Measurements from ENCODE around the gene SF3A1. TPM values are rescaled to one million over a fixed set of nuclear protein-coding genes. Genes with fewer than 3 reads are reported as not detected.

Gene SF3A1
- total and polyA plus RNA-seq, 2 of the 8 experiments (the other 6 are each of a cell fraction or from before 2014, with no cell fraction given), result 27.8 to 285 TPM

GRCh38 chr22:30333707-30334087 lies 23.0 kb downstream of the SF3A1 start:
- Histone ChIP-seq H4K8ac (ENCODE audit: extremely low read depth, insufficient read depth, low read length) (no peak overlapping the region), H3K27ac (ENCODE audit: low read depth, low read length) (no peak overlapping the region), H2BK120ac (replicated peaks; ENCODE audit: low read depth, low read length) (no peak overlapping the region), H3K9ac (replicated peaks in 1 of 4; ENCODE audit: extremely low read depth in 1 of 4, low read depth in 3 of 4, low read length in 3 of 4) (no peak overlapping the region), H4K91ac (replicated peaks; ENCODE audit: insufficient read length, low read length) (no peak overlapping the region), H2AFZ (ENCODE audit: low read length) (no peak overlapping the region), H3K23me2 (ENCODE audit: low read depth, low read length) (no peaks in the 10 kb centered on the region), H3K4me1 (replicated peaks in 1 of 4; ENCODE audit: control insufficient read depth in 3 of 4, insufficient read depth in 4 of 4, low read length in 3 of 4) (no peaks in the 10 kb centered on the region), H4K20me1 (replicated peaks in 1 of 2; ENCODE audit: control insufficient read depth in 1 of 2, insufficient read depth in 2 of 2, low read length in 2 of 2) (peaks cover 0 to 10% of the 10 kb centered on the region in 2 experiments), H3K4me2 (ENCODE audit: insufficient read depth in 1 of 2, low read depth in 2 of 2, low read length in 2 of 2) (no peak overlapping the region), H2BK12ac (ENCODE audit: low read depth, low read length) (no peak overlapping the region), H3K4ac (replicated peaks; ENCODE audit: insufficient read length, low read depth, low read length) (no peak overlapping the region), H3K36me3 (ENCODE audit: control insufficient read depth in 2 of 4, insufficient read depth in 4 of 4, low read length in 3 of 4) (peaks cover 32 to 72% (median 60%) of the 10 kb centered on the region in 4 experiments), H3K4me3 (ENCODE audit: extremely low read depth in 1 of 4, insufficient read depth in 2 of 4, low read depth in 3 of 4, low read length in 4 of 4) (no peak overlapping the region), H3K56ac (replicated peaks; ENCODE audit: insufficient read length, low read depth, low read length) (no peak overlapping the region), H3K9me3 (ENCODE audit: insufficient read depth in 2 of 2, low read depth in 1 of 2, low read length in 1 of 2) (no peaks in the 10 kb centered on the region), H3K79me2 (ENCODE audit: control insufficient read depth in 1 of 2, insufficient read depth in 2 of 2, low read length in 2 of 2) (no peaks in the 10 kb centered on the region), H3K79me1 (ENCODE audit: low read depth, low read length) (no peaks in the 10 kb centered on the region; the same call in 1 of the 2 replicates), H3K27me3 (replicated peaks in 1 of 4; ENCODE audit: control insufficient read depth in 3 of 4, extremely low read depth in 1 of 4, insufficient read depth in 3 of 4, low read length in 3 of 4) (no peaks in the 10 kb centered on the region), H3K18ac (ENCODE audit: extremely low read depth, low read length) (no peak overlapping the region), H3K23ac (ENCODE audit: insufficient read length) (no peak overlapping the region), H2BK5ac (ENCODE audit: low read depth, low read length) (no peak overlapping the region), H3K14ac (ENCODE audit: insufficient read length) (no peak overlapping the region), H2BK15ac (ENCODE audit: low read length) (no peak overlapping the region), H2AK5ac (ENCODE audit: low read depth, low read length) (no peak overlapping the region), H4K5ac (ENCODE audit: insufficient read length, low read depth, low read length) (no peak overlapping the region), H2BK20ac (ENCODE audit: low read length) (no peak overlapping the region)
- TF ChIP-seq ZNF274 (IDR thresholded peaks at IDR 0.05; ENCODE audit: borderline replicate concordance, extremely low read depth, low read length) (no peak), KDM1A (IDR thresholded peaks at IDR 0.05; ENCODE audit: borderline replicate concordance, low read length) (no peak), SP1 (IDR thresholded peaks at IDR 0.05; ENCODE audit: low read depth, low read length) (no peak), TAF1 (IDR thresholded peaks at IDR 0.05; ENCODE audit: low read depth, low read length) (no peak), POU5F1 (IDR thresholded peaks at IDR 0.05; ENCODE audit: low read depth, low read length) (no peak), POLR2AphosphoS5 (IDR thresholded peaks at IDR 0.05; ENCODE audit: low read depth, low read length) (no peak), GTF2F1 (IDR thresholded peaks at IDR 0.05; ENCODE audit: borderline replicate concordance, low read depth, low read length) (no peak), CTBP2 (IDR thresholded peaks at IDR 0.05; ENCODE audit: borderline replicate concordance, insufficient read depth, insufficient read length, low read length) (no peak), MAFK (IDR thresholded peaks at IDR 0.05; ENCODE audit: low read depth, low read length) (no peak), RAD21 (IDR thresholded peaks at IDR 0.05 in 1 of 2, conservative IDR thresholded peaks at IDR 0.05 in 1 of 2; ENCODE audit: low read depth in 2 of 2, low read length in 2 of 2) (no peak), CBX5 (IDR thresholded peaks at IDR 0.05; ENCODE audit: low read depth, low read length) (no peak), SP2 (IDR thresholded peaks at IDR 0.05; ENCODE audit: low read length) (no peak)
- DNase-seq (ENCODE audit: low read depth in 1 of 2, low spot score in 2 of 2) (no peak), FAIRE-seq (no peak)
- 87% methylated on average over 3 of the region's 3 CpGs; no CpG with 5 or more reads in 1 of the 2 experiments for WGBS, 2 experiments (ENCODE audit: extremely low coverage in 1 of 2, insufficient coverage in 1 of 2, insufficient read length in 1 of 2, insufficient replicate concordance in 2 of 2, low coverage in 1 of 2, low lambda C conversion rate in 2 of 2, missing lambda C conversion rate in 1 of 2)
- ChIA-PET CTCF (ENCODE audit: partially characterized antibody) (interaction anchor here (0.6 to 1.7 kb wide), 2 partner anchors 17 to 275 kb away, joined by 3 to 4 read pairs; no protein-coding TSS in a partner anchor), POLR2A (ENCODE audit: partially characterized antibody) (interaction anchor here (1.4 kb wide), 1 partner anchor 9 kb away, joined by 4 read pairs; no protein-coding TSS in a partner anchor)
